Raji (cell line): ENCODE measurements around the gene POU5F1.

Experiments
- POLR2A ChIP-seq: IDR thresholded peaks from 2 replicates; pipeline ENCODE4 v1.6.1; 2011; ENCODE audit warnings: low read depth, low read length, control low read depth; ENCODE audit not compliant: insufficient read depth

The POU5F1 gene

DNA sequence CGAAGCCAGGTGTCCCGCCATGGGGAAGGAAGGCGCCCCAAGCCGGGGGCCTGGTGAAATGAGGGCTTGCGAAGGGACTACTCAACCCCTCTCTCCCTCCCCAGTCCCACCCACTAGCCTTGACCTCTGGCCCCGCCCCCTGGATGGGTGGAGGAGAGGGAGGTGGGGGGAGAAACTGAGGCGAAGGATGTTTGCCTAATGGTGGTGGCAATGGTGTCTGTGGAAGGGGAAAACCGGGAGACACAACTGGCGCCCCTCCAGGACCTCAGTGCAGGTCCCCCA, at the start of gene POU5F1:
Gene POU5F1 (minus strand): TSS at position 83 of the 282 bp plus-strand sequence. CDS start 62 bp downstream, at position 21.
- no peak for TF ChIP-seq POLR2A

DNA sequence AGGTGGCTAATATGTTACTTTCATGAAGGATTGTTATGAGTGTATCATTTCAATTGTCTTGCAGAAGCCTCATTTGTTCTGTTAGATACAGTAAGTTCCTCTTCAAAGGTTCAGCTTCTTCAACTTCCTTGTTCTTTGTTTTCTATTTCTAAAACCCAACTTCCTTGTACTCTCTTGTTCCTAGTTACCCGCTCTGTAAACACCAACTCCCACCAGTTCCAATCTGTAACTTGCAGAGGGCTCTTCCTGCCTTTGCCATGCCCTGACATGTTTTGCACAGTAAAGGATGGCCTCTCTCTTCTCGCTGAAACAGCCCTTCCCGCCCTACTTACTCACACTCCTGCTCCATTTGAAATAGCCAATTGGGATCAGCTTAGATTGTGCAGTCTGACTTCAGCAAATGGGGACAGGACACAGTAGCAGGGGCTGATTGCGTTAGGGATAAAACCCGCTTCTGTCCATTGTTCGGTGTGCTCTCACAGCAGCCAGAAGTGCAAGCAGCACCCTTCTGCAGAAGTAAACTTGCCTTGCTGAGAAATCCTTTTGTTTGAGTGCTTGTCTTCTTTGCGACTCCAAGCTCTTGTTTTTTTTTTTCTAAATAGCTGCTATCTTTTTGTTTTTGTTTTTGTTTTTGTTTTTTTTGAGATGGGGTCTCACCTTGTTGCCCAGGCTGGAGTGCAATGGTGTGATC, 45.9 kb upstream of the POU5F1 start:
- no peak for TF ChIP-seq POLR2A

DNA sequence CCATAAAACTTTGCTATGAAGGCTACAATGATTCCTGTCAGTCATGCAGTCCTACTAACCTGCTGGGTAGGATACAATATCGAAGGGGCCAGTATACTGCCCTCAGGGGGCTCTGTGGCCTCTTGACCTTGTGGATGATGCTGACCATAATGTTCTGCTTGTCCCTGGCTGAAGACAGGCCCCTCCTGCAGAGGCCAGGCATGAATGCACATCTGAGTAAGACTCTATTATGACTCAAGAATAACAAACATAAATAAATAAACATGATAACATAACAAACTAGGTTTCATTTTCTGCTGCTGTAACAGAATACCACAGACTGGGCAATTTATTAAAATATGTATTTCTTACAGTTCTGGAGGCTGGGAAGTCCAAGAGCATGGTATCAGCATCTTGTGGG, 44.0 kb upstream of the POU5F1 start:
- TF ChIP-seq POLR2A = no peak

DNA sequence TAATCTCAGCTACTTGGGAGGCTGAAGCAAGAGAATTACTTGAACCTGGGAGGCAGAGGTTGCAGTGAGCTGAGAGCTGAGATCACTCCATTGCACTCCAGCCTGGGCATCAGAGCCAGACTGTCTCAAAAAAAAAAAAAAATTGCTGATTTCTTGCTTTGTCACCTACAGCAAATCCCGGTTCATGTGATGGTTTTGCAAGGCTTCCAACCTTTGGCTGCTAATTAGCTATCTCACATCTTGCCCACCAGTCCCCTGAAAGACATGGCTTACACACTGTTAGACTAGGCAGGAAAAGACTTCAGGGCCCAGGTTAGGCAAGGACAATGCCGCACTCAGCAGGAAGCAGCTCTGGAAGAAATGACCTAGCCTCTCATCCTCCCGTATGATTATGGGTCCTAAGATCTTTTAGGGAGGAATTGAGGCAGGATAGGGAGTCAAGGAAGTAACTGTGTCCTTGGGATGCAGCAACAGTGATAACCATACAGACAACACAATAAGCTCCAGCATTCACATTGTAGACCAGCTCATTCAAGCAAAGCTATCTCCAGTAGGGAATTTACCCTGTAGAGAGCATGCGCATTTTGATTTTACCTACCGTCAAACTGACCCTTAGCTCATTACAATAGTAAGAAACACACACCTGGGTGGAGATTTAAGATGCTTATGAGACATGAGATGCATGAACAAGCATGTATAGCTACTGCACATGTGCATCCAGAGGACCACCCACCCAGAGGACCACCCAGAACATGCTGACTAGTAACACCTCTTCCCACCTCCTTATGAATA, 40.5 kb upstream of the POU5F1 start:
- no peak for TF ChIP-seq POLR2A

DNA sequence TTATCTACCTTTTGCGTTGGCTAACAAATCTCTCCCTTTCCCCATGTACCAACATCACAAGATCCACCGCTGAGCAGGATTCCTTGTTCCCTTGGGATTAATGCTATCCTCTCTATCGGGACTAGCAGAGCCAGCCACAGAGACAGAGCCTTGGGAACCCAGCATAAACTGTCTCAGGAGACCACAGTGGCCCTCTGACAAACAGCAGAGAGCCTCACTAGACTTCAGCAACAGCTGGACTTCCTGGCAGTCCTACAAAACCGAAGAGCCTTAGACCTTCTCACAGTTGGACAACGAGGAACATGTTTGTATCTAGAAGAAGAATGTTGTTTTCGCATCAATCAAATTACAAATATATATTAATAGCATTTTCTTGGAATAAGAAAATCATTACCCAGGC, 39.6 kb upstream of the POU5F1 start:
- no peak for TF ChIP-seq POLR2A

DNA sequence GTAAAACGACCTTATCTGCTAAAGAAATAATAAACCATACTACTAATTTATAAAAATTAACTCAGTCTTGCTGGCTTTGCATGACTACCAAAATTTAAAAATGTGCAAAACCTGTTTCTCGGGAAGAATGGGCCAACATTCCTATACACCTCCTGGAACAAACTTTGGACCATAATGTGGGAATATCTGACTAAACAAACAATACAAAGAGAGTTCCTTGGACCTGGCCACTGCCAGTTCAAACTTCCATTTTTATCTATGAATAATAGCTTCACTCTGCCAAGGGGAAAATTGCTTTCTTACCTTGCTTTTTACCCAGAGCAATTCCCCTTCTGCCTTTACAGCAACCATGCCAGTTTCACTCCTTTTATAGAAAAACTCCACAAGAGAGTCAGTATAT, 38.7 kb upstream of the POU5F1 start:
- no peak for TF ChIP-seq POLR2A

DNA sequence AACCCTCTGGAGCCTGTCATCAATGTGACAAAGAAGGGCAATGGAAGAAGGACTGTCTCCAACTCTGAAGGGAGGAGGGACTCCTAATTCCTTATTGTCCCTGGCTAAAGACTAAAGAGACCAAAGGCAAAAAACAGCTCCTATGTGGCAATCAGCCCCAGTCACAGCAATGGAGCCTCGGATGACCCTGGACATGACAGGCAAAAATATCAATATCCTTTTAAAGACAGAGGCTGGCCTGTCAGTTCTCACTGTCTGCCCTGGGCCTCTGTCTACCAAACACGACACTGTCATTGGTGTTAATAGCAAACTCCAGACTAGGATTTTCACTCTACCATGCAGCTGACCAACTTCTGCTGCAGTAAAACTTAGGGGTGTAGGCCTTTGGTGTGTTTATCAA, 38.0 kb upstream of the POU5F1 start:
- TF ChIP-seq POLR2A = 0 out of 2 replicates have a peak, but pooled peaks have one; percentile 14

DNA sequence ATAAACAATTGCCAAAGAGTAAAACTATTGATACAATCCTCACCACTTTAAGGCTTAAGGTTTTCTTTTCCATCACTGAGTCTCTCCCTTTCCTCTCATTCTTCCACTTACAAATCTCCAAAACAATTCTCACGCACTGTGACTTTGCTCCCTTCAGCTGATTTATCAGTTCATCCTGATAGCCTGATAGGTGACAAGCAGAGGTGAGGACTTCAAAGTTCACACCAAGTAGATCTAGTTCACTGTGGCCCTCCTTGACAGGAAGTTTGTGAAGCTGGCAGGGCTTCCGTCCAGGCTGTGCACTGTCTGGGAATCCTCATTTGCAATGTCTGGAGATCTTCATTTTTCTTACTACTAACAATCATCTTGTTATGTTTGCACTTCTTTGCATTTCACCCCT, 35.2 kb upstream of the POU5F1 start:
- no peak for TF ChIP-seq POLR2A

DNA sequence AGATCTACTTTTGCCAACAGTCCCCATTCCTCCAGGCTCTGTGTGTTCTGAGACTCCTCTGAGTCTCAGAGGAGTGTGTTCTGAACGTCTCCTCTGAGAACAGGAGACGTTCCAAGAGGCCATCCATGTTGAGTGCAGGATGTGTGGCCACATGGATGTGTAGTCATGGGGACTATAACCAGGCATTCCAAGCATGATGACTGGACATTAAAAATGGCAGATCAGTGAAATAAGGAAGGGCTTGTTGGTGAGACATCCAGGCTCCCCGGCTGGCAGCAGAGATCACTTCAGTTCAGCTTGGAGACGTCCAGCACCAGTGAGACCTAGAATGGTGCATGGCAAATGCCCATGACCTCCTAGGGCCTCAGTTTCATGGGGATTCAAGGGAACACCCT, 34.3 kb upstream of the POU5F1 start:
- TF ChIP-seq POLR2A = no peak; the same call in 1 of the 2 replicates

DNA sequence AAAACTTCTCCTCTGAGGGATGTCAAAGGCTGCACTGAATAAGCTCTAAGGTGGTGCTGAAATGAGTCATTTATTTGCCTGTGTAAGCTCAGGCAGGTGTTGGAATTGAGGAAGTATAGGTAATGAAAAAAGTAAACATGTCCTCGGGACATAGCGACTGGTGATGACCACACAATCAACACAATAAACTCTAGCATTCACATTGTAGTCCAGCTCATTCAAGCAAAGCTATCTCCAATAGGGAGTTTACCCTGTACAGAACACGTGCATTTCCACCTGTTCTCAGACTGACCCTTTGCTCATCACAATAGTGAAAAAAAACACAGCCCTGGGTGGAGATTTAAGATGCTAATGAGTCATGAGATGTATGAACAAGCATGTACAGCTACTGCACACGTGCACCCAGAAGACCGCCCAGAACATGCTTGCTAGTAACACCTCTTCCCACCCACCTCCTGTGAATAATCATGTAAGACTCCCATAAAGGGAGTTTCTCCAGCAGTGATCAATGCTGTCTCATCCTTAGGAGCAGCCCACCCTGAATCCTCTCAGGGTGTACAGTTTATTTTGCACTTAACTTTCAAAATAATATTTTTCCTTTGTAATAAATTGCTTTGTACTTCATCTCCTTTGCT, 33.0 kb upstream of the POU5F1 start:
- peak; percentile 27; the same call in 1 of the 2 replicates for TF ChIP-seq POLR2A

DNA sequence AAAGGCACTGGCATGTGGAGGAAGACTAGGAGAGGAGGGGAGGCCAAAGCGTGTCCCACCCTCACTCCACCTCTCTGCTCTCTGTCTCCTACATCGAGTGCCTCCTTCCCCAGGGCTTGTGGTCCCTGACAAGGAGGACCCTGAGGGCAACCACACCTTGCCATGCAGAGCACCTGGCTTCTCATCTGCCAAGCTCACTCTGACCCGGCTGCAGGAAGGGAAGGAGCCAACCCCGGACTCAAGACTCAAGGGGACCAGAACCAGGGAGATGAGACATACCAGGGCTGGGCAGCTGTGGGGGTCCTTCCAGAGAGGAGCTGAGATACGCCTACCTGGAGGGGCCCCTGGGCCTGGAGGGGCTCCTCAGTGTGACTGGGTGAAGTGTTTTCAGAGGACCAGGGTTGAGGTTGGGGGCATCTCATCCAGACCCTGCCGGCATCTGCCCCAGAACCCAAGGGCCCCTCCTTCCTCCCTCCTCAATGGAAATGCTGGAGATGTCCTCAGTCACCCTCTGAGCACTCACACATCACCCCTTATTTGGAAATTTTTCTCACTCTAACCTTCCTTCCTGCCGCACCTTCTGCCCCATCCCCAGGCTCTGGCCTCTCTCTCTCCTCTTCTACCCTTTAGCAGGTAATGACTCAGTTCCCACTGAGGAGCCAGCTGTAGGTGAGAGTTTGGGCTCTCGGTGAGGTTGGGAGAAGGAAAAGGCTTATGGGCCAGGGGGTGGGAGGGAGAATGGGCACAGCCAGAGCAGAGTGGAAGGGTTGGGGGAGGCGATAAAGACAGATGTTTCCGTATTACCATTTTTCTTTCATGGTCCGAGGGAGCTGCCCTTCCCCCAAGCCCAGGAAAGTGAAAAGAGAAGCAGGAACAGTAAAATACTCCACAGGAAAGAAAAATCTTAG, 32.0 kb upstream of the POU5F1 start:
- TF ChIP-seq POLR2A = 0 out of 2 replicates have a peak, but pooled peaks have one; percentile 19

DNA sequence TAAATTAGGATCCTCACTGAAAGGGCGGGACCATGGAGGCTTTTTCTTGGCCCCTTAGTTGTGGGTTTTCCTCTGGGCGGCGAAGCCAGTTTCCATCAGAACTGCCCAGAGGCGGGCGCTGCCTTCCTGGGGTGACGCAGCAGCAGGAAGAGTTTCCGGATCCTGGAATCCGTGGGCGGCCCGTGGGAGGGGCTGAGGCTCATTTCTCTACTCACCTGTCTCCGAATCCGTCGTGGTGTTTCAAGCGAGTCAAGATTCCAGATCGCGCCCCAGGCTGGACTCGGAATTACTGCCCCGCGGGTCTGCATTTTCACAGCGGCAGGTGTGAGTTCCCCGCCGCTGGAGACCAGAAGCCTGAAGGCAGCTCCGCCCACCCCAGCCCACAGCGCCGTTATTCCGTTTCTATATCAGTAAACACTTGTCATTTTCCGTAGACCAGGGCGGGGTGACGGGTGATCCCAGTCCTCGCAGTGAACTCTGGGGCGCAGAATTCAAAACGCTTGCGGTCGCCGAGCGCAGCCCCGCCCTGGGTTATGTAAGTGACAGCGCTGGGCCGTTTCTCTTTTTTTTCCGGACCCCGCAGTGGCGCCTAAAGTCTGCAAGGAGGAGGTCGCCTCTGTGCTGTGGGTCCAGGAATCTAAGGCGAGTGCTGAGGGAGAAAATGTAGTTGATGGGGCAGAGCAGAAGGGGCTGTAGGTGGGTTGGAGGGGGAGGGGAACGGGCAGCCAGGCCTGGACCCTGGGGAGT, 27.2 kb upstream of the POU5F1 start:
- peak; percentile 80 for TF ChIP-seq POLR2A

DNA sequence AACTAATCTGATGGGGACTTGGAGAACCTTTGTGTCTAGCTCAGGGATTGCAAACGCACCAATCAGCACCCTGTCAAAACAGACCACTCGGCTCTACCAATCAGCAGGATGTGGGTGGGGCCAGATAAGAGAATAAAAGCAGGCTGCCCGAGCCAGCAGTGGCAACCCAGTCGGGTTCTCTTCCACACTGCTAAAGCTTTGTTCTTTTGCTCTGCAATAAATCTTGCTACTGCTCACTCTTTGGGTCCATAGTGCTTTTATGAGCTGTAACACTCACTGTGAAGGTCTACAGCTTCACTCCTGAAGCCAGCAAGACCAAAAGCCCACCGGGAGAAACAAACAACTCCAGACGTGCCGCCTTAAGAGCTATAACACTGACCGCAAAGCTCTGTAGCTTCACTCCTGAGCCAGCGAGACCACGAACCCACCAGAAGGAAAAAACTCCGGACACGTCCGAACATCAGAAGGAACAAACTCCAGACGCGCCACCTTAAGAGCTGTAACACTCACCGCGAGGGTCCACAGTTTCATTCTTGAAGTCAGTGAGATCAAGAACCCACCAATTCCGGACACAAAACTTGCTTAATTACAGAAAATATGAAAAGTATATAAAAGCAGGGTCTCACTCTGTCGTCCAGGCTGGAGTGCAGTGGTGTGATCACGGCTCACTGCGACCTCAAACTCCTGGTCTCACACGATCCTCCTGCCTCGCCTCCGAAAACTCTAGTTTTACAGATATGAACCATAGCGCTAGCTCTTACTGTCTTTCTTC, 26.0 kb upstream of the POU5F1 start:
- peak; percentile 41; the same call in 1 of the 2 replicates for TF ChIP-seq POLR2A
